Fibroblast of skin of left quadriceps (primary cell): Measurements from ENCODE around the gene APBA2.
A peak's percentile ranks its signal among the peaks of the same experiment; 100 is the strongest.
"Not testable (repeated sequence)": the region's sequence is repeated elsewhere in the genome, so short reads cannot be mapped to it uniquely, and the experiment has no call there.

Experiments used
- DNase-seq, 2 experiments: peaks; one replicate each; pipeline ENCODE4 v3.0.0-alpha.2; 2013; ENCODE audit warnings: low read depth in 2 of 2

Gene APBA2

GRCh38 chr15:28878209-28878608 is 7.6 kb upstream of the APBA2 start:
- no peak for DNase-seq

GRCh38 chr15:28879551-28879950 is 6.2 kb upstream of the APBA2 start:
- no peak for DNase-seq

- DNase-seq: no peak
These were observed 5.1 kb upstream of the APBA2 start for GRCh38 chr15:28880680-28881079.

- DNase-seq: no peak
These were observed 4.6 kb upstream of the APBA2 start for GRCh38 chr15:28881170-28881569.

GRCh38 chr15:28881600-28881999 is 4.2 kb upstream of the APBA2 start:
- DNase-seq: no peak

- DNase-seq: no peak
These were observed 1.4 kb upstream of the APBA2 start for GRCh38 chr15:28884151-28884940.

- no peak for DNase-seq
These were observed 595 bp upstream of the APBA2 start for GRCh38 chr15:28885128-28885629.

- no peak for DNase-seq
These were observed 911 bp downstream of the APBA2 start for GRCh38 chr15:28886431-28887338.

- DNase-seq: no peak
These were observed 1.8 kb downstream of the APBA2 start for GRCh38 chr15:28887339-28888174.

GRCh38 chr15:28888302-28888894 is 2.6 kb downstream of the APBA2 start:
- DNase-seq: no peak

- DNase-seq: no peak
These were observed 3.1 kb downstream of the APBA2 start for GRCh38 chr15:28888900-28889299.

GRCh38 chr15:28889346-28889745 is 3.6 kb downstream of the APBA2 start:
- DNase-seq: no peak

- not testable (repeated sequence) for DNase-seq
These were observed 4.1 kb downstream of the APBA2 start for GRCh38 chr15:28889871-28890270.

- not testable (repeated sequence) for DNase-seq
These were observed 4.5 kb downstream of the APBA2 start for GRCh38 chr15:28890291-28890690.

GRCh38 chr15:28890711-28891495 is 5.1 kb downstream of the APBA2 start:
- DNase-seq: peak; percentile 47 to 59

GRCh38 chr15:28891588-28891987 is 5.8 kb downstream of the APBA2 start:
- no peak for DNase-seq

GRCh38 chr15:28892789-28893610 is 7.2 kb downstream of the APBA2 start:
- DNase-seq: peak; percentile 78 to 80

GRCh38 chr15:28894631-28895030 is 8.9 kb downstream of the APBA2 start:
- no peak for DNase-seq

- DNase-seq: no peak
These were observed 9.4 kb downstream of the APBA2 start for GRCh38 chr15:28895146-28895545.

- no peak for DNase-seq
These were observed 9.8 kb downstream of the APBA2 start for GRCh38 chr15:28895566-28895965.
